ENCODE results near the gene TFF2. TPM values are rescaled to one million over a fixed set of nuclear protein-coding genes. Genes with fewer than 3 reads are reported as not detected.

Gene TFF2
- total RNA-seq, 2 experiments from 2014 or later = not detected

GRCh38 chr21:42378418-42378817 lies 27.6 kb upstream of the TFF2 start:
- peaks cover 6% of the 10 kb centered on the region for H3K4me1 ChIP-seq (ENCODE audit: insufficient read depth, low read length)
- POLR2A ChIA-PET = interaction anchor here (1.1 kb wide), 1 partner anchor 26 kb away, joined by 3 read pairs; the partner anchor contains the start of gene UBASH3A
- no peaks in the 10 kb centered on the region for H3K27me3 Mint-ChIP-seq
- TF ChIP-seq, protein P1, sequence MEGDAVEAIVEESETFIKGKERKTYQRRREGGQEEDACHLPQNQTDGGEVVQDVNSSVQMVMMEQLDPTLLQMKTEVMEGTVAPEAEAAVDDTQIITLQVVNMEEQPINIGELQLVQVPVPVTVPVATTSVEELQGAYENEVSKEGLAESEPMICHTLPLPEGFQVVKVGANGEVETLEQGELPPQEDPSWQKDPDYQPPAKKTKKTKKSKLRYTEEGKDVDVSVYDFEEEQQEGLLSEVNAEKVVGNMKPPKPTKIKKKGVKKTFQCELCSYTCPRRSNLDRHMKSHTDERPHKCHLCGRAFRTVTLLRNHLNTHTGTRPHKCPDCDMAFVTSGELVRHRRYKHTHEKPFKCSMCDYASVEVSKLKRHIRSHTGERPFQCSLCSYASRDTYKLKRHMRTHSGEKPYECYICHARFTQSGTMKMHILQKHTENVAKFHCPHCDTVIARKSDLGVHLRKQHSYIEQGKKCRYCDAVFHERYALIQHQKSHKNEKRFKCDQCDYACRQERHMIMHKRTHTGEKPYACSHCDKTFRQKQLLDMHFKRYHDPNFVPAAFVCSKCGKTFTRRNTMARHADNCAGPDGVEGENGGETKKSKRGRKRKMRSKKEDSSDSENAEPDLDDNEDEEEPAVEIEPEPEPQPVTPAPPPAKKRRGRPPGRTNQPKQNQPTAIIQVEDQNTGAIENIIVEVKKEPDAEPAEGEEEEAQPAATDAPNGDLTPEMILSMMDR (IDR thresholded peaks at IDR 0.05) = no peak
- no peak overlapping the region for H3K27ac Mint-ChIP-seq
- H3K27me3 ChIP-seq (ENCODE audit: control insufficient read depth in 1 of 2, insufficient read depth in 2 of 2, low read length in 2 of 2) = no peaks in the 10 kb centered on the region
- DNase-seq (no peak), ATAC-seq (ENCODE audit: poor library complexity) (no peak)
- peaks cover 11 to 27% of the 10 kb centered on the region in 2 experiments for H3K9me3 ChIP-seq (ENCODE audit: control insufficient read depth in 1 of 2, insufficient read depth in 1 of 2, low read length in 2 of 2)
- CTCF ChIA-PET = no interaction called here
- no peaks in the 10 kb centered on the region for H3K36me3 ChIP-seq (ENCODE audit: insufficient read depth, low read length)
- H3K4me3 ChIP-seq (ENCODE audit: low read length) = no peak overlapping the region
- H3K4me1 Mint-ChIP-seq (ENCODE audit: low read depth) = peaks cover 2% of the 10 kb centered on the region
- no peak overlapping the region for H3K27ac ChIP-seq (ENCODE audit: low read depth in 1 of 2, low read length in 2 of 2)
- no peak overlapping the region for H3K4me3 Mint-ChIP-seq
- H3K9me3 Mint-ChIP-seq = peaks cover 5% of the 10 kb centered on the region
- intact Hi-C loops (cut with DNase I, micrococcal nuclease) = loop anchor here in 1 of 2 experiments (10.0 kb wide), 1 partner anchor 46 kb away; no protein-coding TSS in a partner anchor
- H3K36me3 Mint-ChIP-seq (ENCODE audit: low read depth) = no peaks in the 10 kb centered on the region

DNA sequence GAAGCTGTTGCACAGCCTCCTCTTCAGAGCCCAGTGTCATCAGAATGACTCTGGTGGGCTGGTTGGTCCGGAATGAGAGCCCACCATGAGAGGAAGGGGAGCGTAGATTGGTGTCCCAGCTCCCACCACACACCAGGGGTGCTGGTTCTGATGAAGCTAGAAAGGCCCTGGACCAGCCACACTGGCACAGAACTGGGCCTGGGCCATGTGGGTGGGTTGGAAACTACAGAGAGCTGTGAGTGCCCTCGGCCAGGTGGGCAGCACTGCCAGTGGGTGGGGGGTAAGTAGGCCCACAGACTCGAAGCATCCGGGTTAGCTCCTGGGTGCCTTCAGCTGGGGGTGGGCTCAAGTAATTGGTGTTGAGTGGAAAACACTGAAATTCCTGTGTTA lies 27.2 kb upstream of the TFF2 start:
- ChIA-PET CTCF (no interaction called here), POLR2A (no interaction called here)
- H3K9me3 ChIP-seq (ENCODE audit: control insufficient read depth in 1 of 2, insufficient read depth in 1 of 2, low read length in 2 of 2) = peaks cover 11 to 22% of the 10 kb centered on the region in 2 experiments
- TF ChIP-seq, protein P1 (IDR thresholded peaks at IDR 0.05) = no peak
- peaks cover 6% of the 10 kb centered on the region for H3K4me1 ChIP-seq (ENCODE audit: insufficient read depth, low read length)
- Mint-ChIP-seq H3K27me3 (no peaks in the 10 kb centered on the region), H3K36me3 (ENCODE audit: low read depth) (no peaks in the 10 kb centered on the region), H3K4me3 (no peak overlapping the region), H3K27ac (no peak overlapping the region), H3K4me1 (ENCODE audit: low read depth) (peaks cover 5% of the 10 kb centered on the region), H3K9me3 (peaks cover 5% of the 10 kb centered on the region)
- no peaks in the 10 kb centered on the region for H3K27me3 ChIP-seq (ENCODE audit: control insufficient read depth in 1 of 2, insufficient read depth in 2 of 2, low read length in 2 of 2)
- intact Hi-C loops (cut with DNase I, micrococcal nuclease) = loop anchor here in 1 of 2 experiments (10.0 kb wide), 1 partner anchor 47 kb away; no protein-coding TSS in a partner anchor
- no peak overlapping the region for H3K27ac ChIP-seq (ENCODE audit: low read depth in 1 of 2, low read length in 2 of 2)
- H3K4me3 ChIP-seq (ENCODE audit: low read length) = no peak overlapping the region
- DNase-seq (no peak), ATAC-seq (ENCODE audit: poor library complexity) (no peak)
- no peaks in the 10 kb centered on the region for H3K36me3 ChIP-seq (ENCODE audit: insufficient read depth, low read length)

DNA sequence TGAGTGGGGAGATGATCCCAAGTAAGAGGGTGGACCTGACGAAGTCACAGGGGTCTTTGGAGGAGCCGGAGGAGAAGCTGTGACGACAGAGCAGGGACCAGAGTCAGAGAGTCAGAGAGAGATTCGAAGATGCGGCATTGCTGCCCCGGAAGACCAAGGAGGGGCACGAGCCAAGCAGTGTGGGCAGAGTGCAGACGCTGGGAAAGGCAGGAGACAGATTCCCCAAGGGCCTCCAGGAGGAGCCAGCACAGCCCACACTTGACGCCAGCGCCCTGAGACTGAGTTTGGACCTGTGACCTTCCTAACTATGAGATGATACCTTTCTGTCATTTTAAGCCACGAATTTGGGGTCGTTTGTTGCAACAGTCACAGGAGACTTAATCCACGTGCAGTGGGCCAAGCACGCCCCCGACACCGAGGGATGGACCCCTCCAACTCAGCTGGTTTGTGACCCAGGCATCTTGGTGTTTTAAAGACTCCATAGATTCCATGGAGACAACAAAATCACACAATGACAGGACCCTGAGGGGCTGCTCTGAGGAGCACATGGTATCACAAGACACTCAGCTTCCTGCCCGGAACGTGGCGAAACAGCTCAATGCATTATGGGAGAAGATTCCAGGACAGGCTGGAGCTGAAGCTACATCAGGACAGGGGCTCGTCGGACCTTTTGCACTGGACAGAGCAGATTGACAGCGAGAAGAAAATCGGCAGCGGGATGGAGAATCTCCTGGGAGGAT lies 26.6 kb upstream of the TFF2 start:
- TF ChIP-seq, protein P1 (IDR thresholded peaks at IDR 0.05) = no peak
- Histone ChIP-seq H3K4me3 (ENCODE audit: low read length) (no peak overlapping the region), H3K36me3 (ENCODE audit: insufficient read depth, low read length) (no peaks in the 10 kb centered on the region), H3K9me3 (ENCODE audit: control insufficient read depth in 1 of 2, insufficient read depth in 1 of 2, low read length in 2 of 2) (peaks cover 10 to 17% of the 10 kb centered on the region in 2 experiments), H3K27me3 (ENCODE audit: control insufficient read depth in 1 of 2, insufficient read depth in 2 of 2, low read length in 2 of 2) (no peaks in the 10 kb centered on the region), H3K4me1 (ENCODE audit: insufficient read depth, low read length) (peaks cover 6% of the 10 kb centered on the region), H3K27ac (ENCODE audit: low read depth in 1 of 2, low read length in 2 of 2) (no peak overlapping the region)
- peaks cover 5% of the 10 kb centered on the region for H3K4me1 Mint-ChIP-seq (ENCODE audit: low read depth)
- no peak for DNase-seq
- ChIA-PET POLR2A (no interaction called here), CTCF (no interaction called here)
- intact Hi-C loops (cut with DNase I, micrococcal nuclease) = loop anchor here in 1 of 2 experiments (10.0 kb wide), 1 partner anchor 47 kb away; no protein-coding TSS in a partner anchor
- no peaks in the 10 kb centered on the region for H3K27me3 Mint-ChIP-seq
- no peak for ATAC-seq (ENCODE audit: poor library complexity)
- no peak overlapping the region for H3K4me3 Mint-ChIP-seq
- H3K27ac Mint-ChIP-seq = no peak overlapping the region
- no peaks in the 10 kb centered on the region for H3K36me3 Mint-ChIP-seq (ENCODE audit: low read depth)
- H3K9me3 Mint-ChIP-seq = peaks cover 5% of the 10 kb centered on the region

All from CD4-positive, alpha-beta T cell (primary cell).